Measurements from ENCODE around the gene F9.

Gene F9

DNA sequence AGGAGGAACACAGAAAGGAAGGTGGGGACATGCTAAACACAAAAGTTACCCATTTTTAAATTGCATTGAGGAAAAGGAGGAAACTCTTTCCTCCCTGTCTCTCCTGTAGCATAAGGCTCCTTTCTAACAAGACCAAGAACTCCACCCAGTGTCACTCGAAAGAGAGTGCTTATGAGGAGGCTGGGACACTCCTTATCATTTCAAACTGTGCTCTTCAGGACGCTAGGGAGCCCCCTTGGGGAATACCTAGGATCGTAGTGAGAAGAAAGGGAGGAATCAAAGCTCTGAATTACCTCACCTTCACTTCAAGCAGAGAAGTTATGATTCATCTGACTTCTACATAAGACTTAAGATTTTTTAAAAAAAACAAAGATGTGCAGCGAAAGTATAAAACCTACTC, 65.5 kb downstream of the F9 start:
- no peak for DNase-seq (ENCODE audit: low read depth in 2 of 3, low spot score in 1 of 3)

DNA sequence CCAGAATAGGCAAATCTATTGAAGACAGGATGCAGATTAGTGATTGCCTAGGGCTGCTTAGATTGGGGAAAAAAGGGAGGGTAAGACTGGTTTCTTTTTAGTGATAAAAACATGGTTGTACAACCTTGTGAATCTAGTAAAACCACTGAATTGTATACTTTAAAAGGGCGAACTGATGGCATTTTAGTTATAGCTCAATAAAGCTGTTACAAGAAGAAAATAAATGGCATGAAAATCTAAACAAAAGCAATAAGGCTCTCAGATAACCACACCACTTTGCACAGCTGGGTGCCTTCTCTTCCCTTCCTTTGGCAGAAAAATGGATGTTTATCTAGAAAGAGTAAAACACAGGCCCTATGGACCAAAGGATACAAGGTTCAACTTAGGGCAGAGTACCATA, 69.6 kb downstream of the F9 start:
- no peak for DNase-seq (ENCODE audit: low read depth in 2 of 3, low spot score in 1 of 3)

Measured in stimulated activated CD4-positive, alpha-beta T cell treated with anti-CD3 and anti-CD28 coated beads, Interleukin-12 subunit alpha, Interleukin-12 subunit beta, amount 100 ng/mL, for 48 hours (primary cell).